ENCODE data around the gene TKTL1. TPM values are rescaled to one million over a fixed set of nuclear protein-coding genes. Genes with fewer than 3 reads are reported as not detected.
"Not testable (repeated sequence)": the region's sequence is repeated elsewhere in the genome, so short reads cannot be mapped to it uniquely, and the experiment has no call there.

TKTL1 gene
- total and polyA plus RNA-seq, 2 donors (not counting 1 experiment from before 2014, with no cell fraction given): not detected

DNA sequence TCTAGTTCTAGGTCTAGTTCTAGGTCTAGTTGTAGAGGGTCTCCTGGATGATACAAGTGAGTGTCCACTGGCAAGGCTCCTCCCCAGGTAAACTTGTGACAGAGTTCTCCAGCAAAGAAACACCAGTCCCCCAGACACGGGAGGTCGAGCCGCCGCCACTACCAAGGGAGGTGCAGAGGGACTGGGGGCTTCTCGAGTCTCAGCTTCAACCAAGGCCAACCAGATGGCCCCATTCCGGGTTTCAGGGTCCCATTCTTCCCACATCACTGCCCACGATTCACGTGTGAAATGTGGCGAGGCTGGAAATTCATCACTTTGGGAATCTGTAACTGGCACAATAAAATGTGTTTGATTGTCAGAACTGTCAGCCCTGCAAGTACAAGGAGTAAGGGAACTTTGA, 37.5 kb downstream of the TKTL1 start:
- TF ChIP-seq CTCF (conservative IDR thresholded peaks at IDR 0.05 in 1 of 2, IDR thresholded peaks at IDR 0.05 in 1 of 2; ENCODE audit: low read depth in 1 of 2, low read length in 2 of 2) (no peak), EZH2 (IDR thresholded peaks at IDR 0.05; ENCODE audit: low read length, missing control alignments) (no peak)
- Histone ChIP-seq H3K79me2 (ENCODE audit: control insufficient read depth, insufficient read depth, low read length) (no peaks in the 10 kb centered on the region), H4K20me1 (ENCODE audit: control insufficient read depth, extremely low read depth, insufficient read depth, low read length) (no peaks in the 10 kb centered on the region)

DNA sequence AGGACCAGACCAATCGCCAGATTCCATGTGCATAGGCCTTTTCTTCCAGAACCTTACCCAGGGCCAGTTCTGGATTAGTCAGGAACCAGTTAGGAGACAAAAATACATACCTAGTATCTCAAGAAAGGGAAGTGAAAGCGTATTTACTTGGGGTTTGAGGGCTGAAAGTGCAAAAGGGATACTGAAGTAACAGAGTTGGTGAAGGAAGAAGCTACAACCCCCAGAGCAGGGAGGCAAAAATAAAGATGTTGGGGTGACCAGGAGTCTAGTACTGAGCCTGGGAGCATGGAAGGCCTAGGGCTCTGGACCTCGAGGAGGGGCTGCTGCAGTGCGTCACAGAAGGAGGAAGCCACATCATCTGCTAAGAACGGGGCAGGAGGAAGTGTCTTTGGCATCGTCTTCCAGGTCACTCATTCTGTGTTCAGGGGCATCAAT, 38.3 kb downstream of the TKTL1 start:
- H3K4me1 ChIP-seq (ENCODE audit: control insufficient read depth, extremely low read depth, insufficient read depth, low read length): no peaks in the 10 kb centered on the region
- no peak overlapping the region for H2AFZ ChIP-seq (ENCODE audit: low read length)
- H3K36me3 ChIP-seq (ENCODE audit: control insufficient read depth, insufficient read depth, low read length): no peaks in the 10 kb centered on the region
- TF ChIP-seq EZH2 (IDR thresholded peaks at IDR 0.05; ENCODE audit: low read length, missing control alignments): no peak
- no peak for TF ChIP-seq CTCF (conservative IDR thresholded peaks at IDR 0.05 in 1 of 2, IDR thresholded peaks at IDR 0.05 in 1 of 2; ENCODE audit: low read depth in 1 of 2, low read length in 2 of 2)
- no peak overlapping the region for H3K4me2 ChIP-seq (ENCODE audit: extremely low read depth, insufficient read depth, low read length)
- no peak overlapping the region for H3K4me3 ChIP-seq (replicated peaks in 1 of 4; ENCODE audit: control extremely low read depth in 1 of 4, insufficient read depth in 1 of 4, low read depth in 3 of 4, low read length in 4 of 4)
- no peaks in the 10 kb centered on the region for H3K9me3 ChIP-seq (ENCODE audit: control insufficient read depth, insufficient read depth, low read depth, low read length)
- H3K79me2 ChIP-seq (ENCODE audit: control insufficient read depth, insufficient read depth, low read length): no peaks in the 10 kb centered on the region
- H3K27ac ChIP-seq (ENCODE audit: insufficient read depth, low read length): no peak overlapping the region
- peaks cover 2% of the 10 kb centered on the region for H3K27me3 ChIP-seq (ENCODE audit: control insufficient read depth, insufficient read depth, low read length)
- no peak for DNase-seq (ENCODE audit: low read depth in 2 of 2)
- no peaks in the 10 kb centered on the region for H4K20me1 ChIP-seq (ENCODE audit: control insufficient read depth, extremely low read depth, insufficient read depth, low read length)
- H3K9ac ChIP-seq (ENCODE audit: insufficient read depth, low read length): no peak overlapping the region

More for the DNA sequence above, 37.5 kb downstream of the TKTL1 start:
- H3K36me3 ChIP-seq (ENCODE audit: control insufficient read depth, insufficient read depth, low read length): no peaks in the 10 kb centered on the region
- no peak overlapping the region for H3K27ac ChIP-seq (ENCODE audit: insufficient read depth, low read length)
- H3K9ac ChIP-seq (ENCODE audit: insufficient read depth, low read length): no peak overlapping the region
- peaks cover 2% of the 10 kb centered on the region for H3K27me3 ChIP-seq (ENCODE audit: control insufficient read depth, insufficient read depth, low read length)
- no peaks in the 10 kb centered on the region for H3K9me3 ChIP-seq (ENCODE audit: control insufficient read depth, insufficient read depth, low read depth, low read length)
- no peak overlapping the region for H2AFZ ChIP-seq (ENCODE audit: low read length)
- no peaks in the 10 kb centered on the region for H3K4me1 ChIP-seq (ENCODE audit: control insufficient read depth, extremely low read depth, insufficient read depth, low read length)
- no peak overlapping the region for H3K4me3 ChIP-seq (replicated peaks in 1 of 4; ENCODE audit: control extremely low read depth in 1 of 4, insufficient read depth in 1 of 4, low read depth in 3 of 4, low read length in 4 of 4)
- DNase-seq (ENCODE audit: low read depth in 2 of 2): no peak
- no peak overlapping the region for H3K4me2 ChIP-seq (ENCODE audit: extremely low read depth, insufficient read depth, low read length)

DNA sequence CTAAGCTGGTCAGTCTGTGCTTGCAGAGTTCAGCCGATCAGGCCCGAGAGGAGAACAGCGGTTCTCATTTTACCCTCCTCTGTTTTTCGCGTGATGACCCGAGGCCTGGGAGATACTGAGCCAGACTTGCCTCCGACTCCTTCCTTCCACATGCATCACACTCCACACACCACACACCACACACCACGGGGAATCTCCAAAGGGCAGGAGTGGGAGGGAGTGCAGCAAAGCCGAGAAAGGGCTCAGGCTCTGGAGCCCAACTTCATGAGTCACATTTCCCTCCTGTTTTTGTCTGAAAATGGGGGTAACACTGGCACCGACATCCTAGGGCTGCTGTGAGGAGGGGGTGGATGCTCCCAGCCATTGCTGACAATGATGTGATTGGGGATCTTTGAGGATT, 38.9 kb downstream of the TKTL1 start:
- Histone ChIP-seq H3K4me3 (replicated peaks in 1 of 4; ENCODE audit: control extremely low read depth in 1 of 4, insufficient read depth in 1 of 4, low read depth in 3 of 4, low read length in 4 of 4) (no peak overlapping the region), H3K4me1 (ENCODE audit: control insufficient read depth, extremely low read depth, insufficient read depth, low read length) (no peaks in the 10 kb centered on the region), H3K27ac (ENCODE audit: insufficient read depth, low read length) (no peak overlapping the region), H3K9ac (ENCODE audit: insufficient read depth, low read length) (no peak overlapping the region), H3K79me2 (ENCODE audit: control insufficient read depth, insufficient read depth, low read length) (no peaks in the 10 kb centered on the region), H3K36me3 (ENCODE audit: control insufficient read depth, insufficient read depth, low read length) (no peaks in the 10 kb centered on the region), H3K9me3 (ENCODE audit: control insufficient read depth, insufficient read depth, low read depth, low read length) (no peaks in the 10 kb centered on the region), H4K20me1 (ENCODE audit: control insufficient read depth, extremely low read depth, insufficient read depth, low read length) (no peaks in the 10 kb centered on the region), H3K27me3 (ENCODE audit: control insufficient read depth, insufficient read depth, low read length) (peaks cover 2% of the 10 kb centered on the region), H3K4me2 (ENCODE audit: extremely low read depth, insufficient read depth, low read length) (no peak overlapping the region), H2AFZ (ENCODE audit: low read length) (no peak overlapping the region)
- DNase-seq (ENCODE audit: low read depth in 2 of 2): no peak
- TF ChIP-seq CTCF (conservative IDR thresholded peaks at IDR 0.05 in 1 of 2, IDR thresholded peaks at IDR 0.05 in 1 of 2; ENCODE audit: low read depth in 1 of 2, low read length in 2 of 2) (no peak), EZH2 (IDR thresholded peaks at IDR 0.05; ENCODE audit: low read length, missing control alignments) (no peak)

GRCh38 chrX:154341399-154342298, 46.1 kb downstream of the TKTL1 start:
- not testable (repeated sequence) for H4K20me1 ChIP-seq (ENCODE audit: control insufficient read depth, extremely low read depth, insufficient read depth, low read length); DNase-seq (ENCODE audit: low read depth in 2 of 2); H3K4me2 ChIP-seq (ENCODE audit: extremely low read depth, insufficient read depth, low read length); H3K79me2 ChIP-seq (ENCODE audit: control insufficient read depth, insufficient read depth, low read length); H2AFZ ChIP-seq (ENCODE audit: low read length); H3K27me3 ChIP-seq (ENCODE audit: control insufficient read depth, insufficient read depth, low read length); H3K4me1 ChIP-seq (ENCODE audit: control insufficient read depth, extremely low read depth, insufficient read depth, low read length); H3K36me3 ChIP-seq (ENCODE audit: control insufficient read depth, insufficient read depth, low read length); H3K27ac ChIP-seq (ENCODE audit: insufficient read depth, low read length); H3K9ac ChIP-seq (ENCODE audit: insufficient read depth, low read length); H3K9me3 ChIP-seq (ENCODE audit: control insufficient read depth, insufficient read depth, low read depth, low read length); H3K4me3 ChIP-seq (replicated peaks in 1 of 4; ENCODE audit: control extremely low read depth in 1 of 4, insufficient read depth in 1 of 4, low read depth in 3 of 4, low read length in 4 of 4)

Data from fibroblast of lung (primary cell).